H1 (cell line): Measurements from ENCODE around the gene SPTBN1. TPM values are rescaled to one million over a fixed set of nuclear protein-coding genes. Genes with fewer than 3 reads are reported as not detected.

Experiments
- CTCF ChIA-PET: fragments of 300-600 bp; sonication (Branson Sonifier 250); formaldehyde crosslinking; loops from one replicate; lab custom pipeline; 2021; ENCODE audit not compliant: partially characterized antibody; lab: Charles Lee
- POLR2A ChIA-PET: fragments of 300-600 bp; sonication (Branson Sonifier 250); formaldehyde crosslinking; loops from one replicate; lab custom pipeline; 2021; ENCODE audit warnings: inconsistent platforms; ENCODE audit not compliant: partially characterized antibody; lab: Charles Lee
- DNase-seq, 2 experiments: peaks; one replicate each; pipeline versions ENCODE4 v3.0.0 to v3.0.0-alpha.2; 2010 to 2022; ENCODE audit warnings: low spot score in 2 of 2, low read depth in 1 of 2, mixed read lengths in 1 of 2
- FAIRE-seq: peaks from 2 replicates; lab custom pipeline; 2011; peaks lifted over from hg19 to GRCh38; lab: Jason Lieb, UNC
- H2AFZ ChIP-seq: 2 replicates; pipeline ENCODE4 v1.8.1; 2012; ENCODE audit warnings: low read length, inconsistent platforms
- H2AK5ac ChIP-seq: 2 replicates; pipeline ENCODE4 v1.6.1; 2013; ENCODE audit warnings: low read depth, low read length
- H2BK120ac ChIP-seq: replicated peaks from 2 replicates; pipeline ENCODE3; 2013; ENCODE audit warnings: low read depth, low read length, inconsistent platforms
- H2BK12ac ChIP-seq: 2 replicates; pipeline ENCODE4 v1.6.1; 2013; ENCODE audit warnings: low read depth, low read length
- H2BK15ac ChIP-seq: 2 replicates; pipeline ENCODE4 v1.6.1; 2013; ENCODE audit warnings: low read length
- H2BK20ac ChIP-seq: 2 replicates; pipeline ENCODE4 v1.6.1; 2013; ENCODE audit warnings: low read length
- H2BK5ac ChIP-seq: 2 replicates; pipeline ENCODE4 v1.6.1; 2013; ENCODE audit warnings: low read depth, low read length
- H3K14ac ChIP-seq: 2 replicates; pipeline ENCODE4 v1.6.1; 2013; ENCODE audit warnings: inconsistent platforms; ENCODE audit not compliant: insufficient read length
- H3K18ac ChIP-seq: 2 replicates; pipeline ENCODE4 v1.6.1; 2013; ENCODE audit warnings: low read length; ENCODE audit errors: extremely low read depth
- H3K23ac ChIP-seq: 2 replicates; pipeline ENCODE4 v1.6.1; 2013; ENCODE audit warnings: inconsistent platforms; ENCODE audit not compliant: insufficient read length
- H3K23me2 ChIP-seq: 2 replicates; pipeline ENCODE4 v1.6.1; 2013; ENCODE audit warnings: low read depth, low read length
- H3K27ac ChIP-seq: 2 replicates; pipeline ENCODE4 v1.6.1; 2011; ENCODE audit warnings: low read depth, low read length, inconsistent platforms
- H3K27me3 ChIP-seq, 4 experiments: replicated peaks in 1 of 4; 1 replicate in 1 of 4; 2 replicates in 3 of 4; pipeline versions ENCODE4 v1.6.1 to v1.8.1; 2011 to 2013; ENCODE audit warnings: low read length in 3 of 4, mild to moderate bottlenecking in 3 of 4, inconsistent platforms in 2 of 4, mixed read lengths in 2 of 4, moderate library complexity in 1 of 4; ENCODE audit not compliant: control insufficient read depth in 3 of 4, insufficient read depth in 3 of 4; ENCODE audit errors: extremely low read depth in 1 of 4
- H3K36me3 ChIP-seq, 4 experiments: 2 replicates each; pipeline versions ENCODE4 v1.6.1 to v1.8.1; 2011 to 2013; ENCODE audit warnings: mild to moderate bottlenecking in 4 of 4, low read length in 3 of 4, moderate library complexity in 2 of 4, control low read depth in 1 of 4, inconsistent platforms in 1 of 4; ENCODE audit not compliant: insufficient read depth in 4 of 4, control insufficient read depth in 2 of 4
- H3K4ac ChIP-seq: replicated peaks from 2 replicates; pipeline ENCODE3; 2013; ENCODE audit warnings: low read length, low read depth, mixed read lengths, inconsistent platforms; ENCODE audit not compliant: insufficient read length
- H3K4me1 ChIP-seq, 4 experiments: replicated peaks in 1 of 4; 1 replicate in 1 of 4; 2 replicates in 3 of 4; pipeline versions ENCODE4 v1.6.1 to v1.8.1; 2011 to 2013; ENCODE audit warnings: low read length in 3 of 4, inconsistent platforms in 2 of 4, mixed read lengths in 1 of 4; ENCODE audit not compliant: insufficient read depth in 4 of 4, control insufficient read depth in 3 of 4
- H3K4me2 ChIP-seq, 2 experiments: 2 replicates each; pipeline versions ENCODE4 v1.6.1 to v1.8.1; 2011 to 2013; ENCODE audit warnings: low read depth in 2 of 2, low read length in 2 of 2, control low read depth in 1 of 2, inconsistent platforms in 1 of 2, mild to moderate bottlenecking in 1 of 2; ENCODE audit not compliant: insufficient read depth in 1 of 2
- H3K4me3 ChIP-seq, 4 experiments: fragments of 200-600, 300-600 bp in 1 of 4; sonication (generic), shearing (Covaris generic), sonication (Bioruptor Twin) in 1 of 4; 2 replicates each; pipeline versions ENCODE4 v1.5.1 to v1.8.1; 2011 to 2016; ENCODE audit warnings: low read length in 4 of 4, low read depth in 3 of 4, control low read depth in 2 of 4, inconsistent platforms in 2 of 4, mild to moderate bottlenecking in 2 of 4, mixed read lengths in 1 of 4, moderate library complexity in 1 of 4; ENCODE audit not compliant: insufficient read depth in 2 of 4; ENCODE audit errors: extremely low read depth in 1 of 4
- H3K56ac ChIP-seq: replicated peaks from 2 replicates; pipeline ENCODE3; 2013; ENCODE audit warnings: low read depth, mild to moderate bottlenecking, mixed read lengths, low read length, inconsistent platforms; ENCODE audit not compliant: insufficient read length
- H3K79me1 ChIP-seq: 2 replicates; pipeline ENCODE4 v1.6.1; 2013; ENCODE audit warnings: low read depth, low read length, control low read depth
- H3K79me2 ChIP-seq, 2 experiments: 2 replicates each; pipeline versions ENCODE4 v1.6.1 to v1.8.1; 2012 to 2013; ENCODE audit warnings: low read length in 2 of 2, mild to moderate bottlenecking in 2 of 2, inconsistent platforms in 1 of 2; ENCODE audit not compliant: insufficient read depth in 2 of 2, control insufficient read depth in 1 of 2
- H3K9ac ChIP-seq, 4 experiments: replicated peaks in 1 of 4; 1 replicate in 1 of 4; 2 replicates in 3 of 4; pipeline versions ENCODE4 v1.6.1 to v1.8.1; 2011 to 2013; ENCODE audit warnings: low read depth in 3 of 4, low read length in 3 of 4, control low read depth in 2 of 4, mild to moderate bottlenecking in 2 of 4, moderate library complexity in 2 of 4, inconsistent platforms in 1 of 4; ENCODE audit errors: extremely low read depth in 1 of 4
- H3K9me3 ChIP-seq, 2 experiments: 2 replicates each; pipeline versions ENCODE4 v1.6.1 to v1.8.1; 2012 to 2013; ENCODE audit warnings: mild to moderate bottlenecking in 2 of 2, moderate library complexity in 2 of 2, control low read depth in 1 of 2, inconsistent platforms in 1 of 2, low read depth in 1 of 2, low read length in 1 of 2, mixed read lengths in 1 of 2; ENCODE audit not compliant: insufficient read depth in 2 of 2
- H4K20me1 ChIP-seq, 2 experiments: replicated peaks in 1 of 2; 2 replicates each; pipeline versions ENCODE3 to v1.8.1; 2011 to 2013; ENCODE audit warnings: inconsistent platforms in 2 of 2, low read length in 2 of 2, mild to moderate bottlenecking in 1 of 2; ENCODE audit not compliant: insufficient read depth in 2 of 2, control insufficient read depth in 1 of 2
- H4K5ac ChIP-seq: 2 replicates; pipeline ENCODE4 v1.6.1; 2013; ENCODE audit warnings: low read length, low read depth, mixed read lengths, inconsistent platforms; ENCODE audit not compliant: insufficient read length
- H4K8ac ChIP-seq: 2 replicates; pipeline ENCODE4 v1.8.0; 2013; ENCODE audit warnings: mild to moderate bottlenecking, moderate library complexity, low read length, inconsistent platforms; ENCODE audit not compliant: insufficient read depth; ENCODE audit errors: extremely low read depth
- H4K91ac ChIP-seq: replicated peaks from 2 replicates; pipeline ENCODE3; 2013; ENCODE audit warnings: low read length, mixed read lengths, inconsistent platforms; ENCODE audit not compliant: insufficient read length
- ASH2L ChIP-seq: fragments of 200-600, 300-600 bp; sonication (generic); IDR thresholded peaks from one replicate; pipeline ENCODE4 v1.7.1; 2017; ENCODE audit warnings: low read length
- CEBPB ChIP-seq: IDR thresholded peaks from 2 replicates; pipeline ENCODE4 v1.6.1; 2012; ENCODE audit warnings: low read depth, low read length
- CHD2 ChIP-seq: IDR thresholded peaks from 2 replicates; pipeline ENCODE4 v1.6.1; 2012; ENCODE audit warnings: low read length, improper control_type of control experiment
- FOSL1 ChIP-seq: IDR thresholded peaks from 2 replicates; pipeline ENCODE4 v1.6.1; 2011; ENCODE audit warnings: mild to moderate bottlenecking, low read depth, low read length, moderate library complexity; ENCODE audit not compliant: insufficient read depth
- GABPA ChIP-seq: IDR thresholded peaks from 2 replicates; pipeline ENCODE4 v1.6.1; 2011; ENCODE audit warnings: mild to moderate bottlenecking, low read length, moderate library complexity, borderline replicate concordance; ENCODE audit not compliant: insufficient read depth
- KDM4A ChIP-seq: IDR thresholded peaks from one replicate; pipeline ENCODE4 v1.7.1; 2012; ENCODE audit warnings: low read depth, mild to moderate bottlenecking, moderate library complexity, low read length, inconsistent platforms; ENCODE audit not compliant: severe bottlenecking
- KDM5A ChIP-seq: fragments of 200-600 bp; IDR thresholded peaks from 2 replicates; pipeline ENCODE4 v1.7.1; 2012; ENCODE audit warnings: mild to moderate bottlenecking, low read length, inconsistent platforms, mixed read lengths
- POLR2AphosphoS5 ChIP-seq: IDR thresholded peaks from 2 replicates; pipeline ENCODE4 v1.6.1; 2011; ENCODE audit warnings: low read depth, low read length
- SRF ChIP-seq: IDR thresholded peaks from 2 replicates; pipeline ENCODE4 v1.6.1; 2011; ENCODE audit warnings: mild to moderate bottlenecking, low read depth, low read length, moderate library complexity
- YY1 ChIP-seq: IDR thresholded peaks from 2 replicates; pipeline ENCODE4 v1.6.1; 2011; ENCODE audit warnings: low read depth, mild to moderate bottlenecking, low read length
- WGBS, 2 experiments: shearing (Covaris generic) in 1 of 2; methylation state at CpG; one replicate each; pipeline versions ENCODE4 v1.1.6 to v1.1.7; 2013 to 2015; ENCODE audit warnings: low lambda C conversion rate in 2 of 2, mixed read lengths in 2 of 2, inconsistent platforms in 1 of 2, low coverage in 1 of 2, missing lambda C conversion rate in 1 of 2; ENCODE audit not compliant: insufficient replicate concordance in 2 of 2, insufficient coverage in 1 of 2, insufficient read length in 1 of 2; ENCODE audit errors: extremely low coverage in 1 of 2, missing lambda C conversion rate in 1 of 2; 5-methylcytosine and 5-hydroxymethylcytosine counted together
- polyA plus RNA-seq, 7 experiments: library from polyadenylated mRNA; depleted of rRNA in 3 of 7; stranded (reverse) in 5 of 7; unstranded in 2 of 7; fragments of >200 nt in 5 of 7; fragments of 200-250 nt in 2 of 7; gene quantifications; 1 replicate in 5 of 7; 2 replicates in 1 of 7; 4 replicates in 1 of 7; pipeline versions ENCODE4 v1.2.1 to v1.2.3, GENCODE V29; 2011 to 2013; ENCODE audit warnings: missing spikeins in 2 of 7, mixed read lengths in 2 of 7
- total RNA-seq: library from RNA; stranded (reverse); fragmentation: NEBNext Ultra II Directional; extraction: Animal tissue kit (Norgen Biotek cat#: 25700); gene quantifications from 2 replicates; pipeline ENCODE4 v1.2.1, GENCODE V29; 2021
- TF ChIP-seq, protein P1 (sequence below): IDR thresholded peaks from 2 replicates; pipeline ENCODE4 v1.6.1; 2012; ENCODE audit warnings: inconsistent platforms
- TF ChIP-seq, protein P2 (sequence below), 3 experiments: IDR thresholded peaks; 1 replicate in 2 of 3; 2 replicates in 1 of 3; pipeline versions ENCODE4 v1.5.1 to v1.6.1; 2011; ENCODE audit warnings: low read length in 3 of 3, mild to moderate bottlenecking in 3 of 3, inconsistent platforms in 2 of 3, low read depth in 1 of 3, moderate library complexity in 1 of 3; ENCODE audit not compliant: insufficient read depth in 1 of 3; ENCODE audit errors: control extremely low read depth in 1 of 3

Gene SPTBN1
- total and polyA plus RNA-seq, 2 of the 8 experiments (the other 6 are each of a cell fraction or from before 2014, with no cell fraction given): 31.8 to 180 TPM

DNA sequence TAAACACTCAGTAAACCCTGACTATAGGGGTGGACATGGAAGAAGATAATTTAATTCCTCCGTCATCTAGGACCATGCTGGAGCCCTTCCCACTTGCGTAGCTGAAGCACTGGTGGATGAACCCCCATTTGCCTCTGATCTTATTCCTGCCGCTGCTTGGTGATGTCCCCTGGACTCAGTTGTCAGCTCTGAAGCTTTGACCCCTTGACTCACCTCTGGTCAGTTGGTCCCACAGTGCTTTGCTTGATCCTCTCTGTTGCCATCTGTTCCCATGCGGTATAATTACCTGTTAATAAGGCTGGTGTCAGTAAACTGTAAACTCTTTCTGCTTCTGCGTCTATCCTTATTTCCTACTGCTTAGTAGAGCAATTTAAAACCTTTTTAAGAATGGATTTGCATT is 126.9 kb downstream of the SPTBN1 start:
- no peak overlapping the region for H3K4ac ChIP-seq
- no peak overlapping the region for H4K8ac ChIP-seq
- no peak overlapping the region for H3K4me2 ChIP-seq
- H3K27ac ChIP-seq: no peak overlapping the region
- peaks cover 0 to 16% (median 9%) of the 10 kb centered on the region in 4 experiments; a peak in 5 of 7 replicates for H3K4me1 ChIP-seq
- H2BK120ac ChIP-seq: no peak overlapping the region
- POLR2A ChIA-PET: no interaction called here
- no peaks in the 10 kb centered on the region for H3K27me3 ChIP-seq
- H2BK20ac ChIP-seq: no peak overlapping the region
- H2AK5ac ChIP-seq: no peak overlapping the region
- H2AFZ ChIP-seq: no peak overlapping the region
- 92% methylated on average over 5 of the region's 5 CpGs; no CpG with 5 or more reads in 1 of the 2 experiments for WGBS, 2 experiments
- no peak for DNase-seq
- H3K23me2 ChIP-seq: no peaks in the 10 kb centered on the region
- no peaks in the 10 kb centered on the region for H3K36me3 ChIP-seq
- no peak overlapping the region for H3K4me3 ChIP-seq
- no peak overlapping the region for H3K9ac ChIP-seq
- H4K20me1 ChIP-seq: peaks cover 22% of the 10 kb centered on the region in 2 experiments
- H3K18ac ChIP-seq: no peak overlapping the region
- H2BK15ac ChIP-seq: no peak overlapping the region
- no peak overlapping the region for H3K56ac ChIP-seq
- no peak for FAIRE-seq
- no peaks in the 10 kb centered on the region for H3K9me3 ChIP-seq
- H2BK5ac ChIP-seq: no peak overlapping the region
- H3K79me2 ChIP-seq: peaks cover 16 to 96% of the 10 kb centered on the region in 2 experiments; a peak in 3 of 4 replicates
- no peak overlapping the region; the same call in 1 of the 2 replicates for H2BK12ac ChIP-seq
- no peak overlapping the region for H4K5ac ChIP-seq
- H3K23ac ChIP-seq: no peak overlapping the region
- peaks cover 9% of the 10 kb centered on the region; the same call in 1 of the 2 replicates for H3K79me1 ChIP-seq
- TF ChIP-seq KDM4A: no peak
- no peak for TF ChIP-seq GABPA
- TF ChIP-seq ASH2L: no peak
- TF ChIP-seq SRF: no peak
- no peak for TF ChIP-seq CEBPB
- no peak for TF ChIP-seq CHD2
- TF ChIP-seq, protein P1, sequence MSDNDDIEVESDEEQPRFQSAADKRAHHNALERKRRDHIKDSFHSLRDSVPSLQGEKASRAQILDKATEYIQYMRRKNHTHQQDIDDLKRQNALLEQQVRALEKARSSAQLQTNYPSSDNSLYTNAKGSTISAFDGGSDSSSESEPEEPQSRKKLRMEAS: no peak
- TF ChIP-seq YY1: no peak
- TF ChIP-seq POLR2AphosphoS5: no peak
- no peak for TF ChIP-seq KDM5A
- TF ChIP-seq, protein P2, sequence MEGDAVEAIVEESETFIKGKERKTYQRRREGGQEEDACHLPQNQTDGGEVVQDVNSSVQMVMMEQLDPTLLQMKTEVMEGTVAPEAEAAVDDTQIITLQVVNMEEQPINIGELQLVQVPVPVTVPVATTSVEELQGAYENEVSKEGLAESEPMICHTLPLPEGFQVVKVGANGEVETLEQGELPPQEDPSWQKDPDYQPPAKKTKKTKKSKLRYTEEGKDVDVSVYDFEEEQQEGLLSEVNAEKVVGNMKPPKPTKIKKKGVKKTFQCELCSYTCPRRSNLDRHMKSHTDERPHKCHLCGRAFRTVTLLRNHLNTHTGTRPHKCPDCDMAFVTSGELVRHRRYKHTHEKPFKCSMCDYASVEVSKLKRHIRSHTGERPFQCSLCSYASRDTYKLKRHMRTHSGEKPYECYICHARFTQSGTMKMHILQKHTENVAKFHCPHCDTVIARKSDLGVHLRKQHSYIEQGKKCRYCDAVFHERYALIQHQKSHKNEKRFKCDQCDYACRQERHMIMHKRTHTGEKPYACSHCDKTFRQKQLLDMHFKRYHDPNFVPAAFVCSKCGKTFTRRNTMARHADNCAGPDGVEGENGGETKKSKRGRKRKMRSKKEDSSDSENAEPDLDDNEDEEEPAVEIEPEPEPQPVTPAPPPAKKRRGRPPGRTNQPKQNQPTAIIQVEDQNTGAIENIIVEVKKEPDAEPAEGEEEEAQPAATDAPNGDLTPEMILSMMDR (IDR thresholded peaks at IDR 0.05; ENCODE audit: control extremely low read depth in 1 of 3, insufficient read depth in 1 of 3, low read depth in 1 of 3, low read length in 3 of 3): no peak
- no peak for TF ChIP-seq FOSL1
- H3K14ac ChIP-seq: no peak overlapping the region
- CTCF ChIA-PET: interaction anchor here (0.9 kb wide), 2 partner anchors 11 to 24 kb away, joined by 3 to 4 read pairs; no protein-coding TSS in a partner anchor
- H4K91ac ChIP-seq: no peak overlapping the region
